SK-N-SH (cell line): ENCODE results near the gene ADAMTS9.

ENCODE experiments used
- CTCF ChIP-seq: fragments of 200-600 bp; sonication (generic); IDR thresholded peaks from 2 replicates; pipeline ENCODE4 v1.6.1; 2017; ENCODE audit warnings: antibody characterized with exemption, mild to moderate bottlenecking, moderate library complexity
- EP300 ChIP-seq, 2 experiments: IDR thresholded peaks; 2 replicates each; pipeline versions ENCODE4 v1.4.0 to v1.6.1; 2012; ENCODE audit warnings: borderline replicate concordance in 1 of 2, low read depth in 1 of 2, low read length in 1 of 2
- NRF1 ChIP-seq: IDR thresholded peaks from 2 replicates; pipeline ENCODE4 v1.6.1; 2012; ENCODE audit warnings: low read depth, mild to moderate bottlenecking, low read length
- RFX5 ChIP-seq: IDR thresholded peaks from 2 replicates; pipeline ENCODE4 v1.6.1; 2012; ENCODE audit warnings: mild to moderate bottlenecking, improper control_type of control experiment, low read length
- YY1 ChIP-seq: IDR thresholded peaks from 2 replicates; pipeline ENCODE4 v1.4.0; 2012; ENCODE audit warnings: low read depth, mild to moderate bottlenecking

GRCh38 chr3:64530434-64531049, 157.3 kb downstream of the ADAMTS9 start:
- no peak for TF ChIP-seq NRF1
- no peak for TF ChIP-seq YY1
- TF ChIP-seq RFX5 = no peak
- peak; percentile 84 for TF ChIP-seq CTCF
- no peak for TF ChIP-seq EP300 (IDR thresholded peaks at IDR 0.05; ENCODE audit: borderline replicate concordance in 1 of 2, low read depth in 1 of 2, low read length in 1 of 2)
